Measurements from ENCODE around the gene CHST15.

Gene CHST15

GRCh38 chr10:124078714-124079113 is 14.7 kb downstream of the CHST15 start:
- TF ChIP-seq CTCF (IDR thresholded peaks at IDR 0.05; ENCODE audit: low read depth, low read length): no peak
- no peak overlapping the region for H3K4me3 ChIP-seq (ENCODE audit: low read depth, low read length)
- no peaks in the 10 kb centered on the region for H3K36me3 ChIP-seq
- H3K4me1 ChIP-seq: peaks cover 59% of the 10 kb centered on the region
- H3K27me3 ChIP-seq: no peaks in the 10 kb centered on the region
- no peaks in the 10 kb centered on the region for H3K9me3 ChIP-seq
- no peak for DNase-seq

GRCh38 chr10:124078028-124078427 is 15.4 kb downstream of the CHST15 start:
- DNase-seq: no peak
- TF ChIP-seq CTCF (IDR thresholded peaks at IDR 0.05; ENCODE audit: low read depth, low read length): no peak
- 0 out of 2 replicates have a peak overlapping the region, but pooled peaks have one; percentile 3 for H3K4me3 ChIP-seq (ENCODE audit: low read depth, low read length)
- no peaks in the 10 kb centered on the region for H3K27me3 ChIP-seq
- peaks cover 61% of the 10 kb centered on the region for H3K4me1 ChIP-seq
- no peaks in the 10 kb centered on the region for H3K36me3 ChIP-seq
- H3K9me3 ChIP-seq: no peaks in the 10 kb centered on the region

DNA sequence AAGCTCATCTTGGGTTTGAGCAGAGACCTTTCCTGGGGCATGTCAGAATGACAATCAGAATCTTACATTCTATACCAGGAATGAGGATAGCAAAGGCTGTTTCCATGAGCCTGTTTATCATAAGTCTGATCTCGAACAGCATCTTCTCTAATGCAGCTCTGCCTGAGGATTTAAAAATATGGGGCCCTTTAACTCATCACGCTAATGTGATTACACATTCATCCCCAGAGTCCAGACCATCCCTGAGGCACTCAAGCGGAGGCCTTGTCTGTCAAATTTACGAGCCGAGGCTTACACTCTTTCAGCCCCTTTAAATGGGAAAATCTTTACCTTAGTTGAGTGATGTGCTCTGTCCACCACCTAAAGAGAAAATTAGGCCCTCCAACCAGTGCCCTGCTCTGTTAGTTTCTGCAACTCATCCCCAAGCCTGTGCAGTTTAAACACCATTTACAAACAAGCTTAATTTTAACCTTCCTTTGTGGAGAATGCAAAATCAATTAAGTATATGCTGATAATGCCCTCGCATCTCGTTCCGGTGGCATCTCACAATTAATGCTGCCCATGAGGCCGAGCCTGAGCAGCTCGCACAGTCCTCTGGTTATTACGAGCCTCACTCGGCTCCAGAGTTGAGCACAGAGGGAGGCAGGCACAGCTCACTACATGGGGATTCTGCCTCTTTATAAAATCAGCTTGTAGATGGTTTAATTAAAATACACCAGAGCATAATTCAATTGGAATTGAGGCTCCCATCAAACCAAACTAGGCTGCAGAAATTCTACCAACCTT is 16.0 kb downstream of the CHST15 start:
- Histone ChIP-seq H3K4me3 (ENCODE audit: low read depth, low read length) (0 out of 2 replicates have a peak overlapping the region, but pooled peaks have one; percentile 3), H3K9me3 (no peaks in the 10 kb centered on the region), H3K4me1 (peaks cover 67% of the 10 kb centered on the region), H3K27me3 (no peaks in the 10 kb centered on the region), H3K36me3 (no peaks in the 10 kb centered on the region)
- DNase-seq: peak; percentile 83
- no peak for TF ChIP-seq CTCF (IDR thresholded peaks at IDR 0.05; ENCODE audit: low read depth, low read length)

DNA sequence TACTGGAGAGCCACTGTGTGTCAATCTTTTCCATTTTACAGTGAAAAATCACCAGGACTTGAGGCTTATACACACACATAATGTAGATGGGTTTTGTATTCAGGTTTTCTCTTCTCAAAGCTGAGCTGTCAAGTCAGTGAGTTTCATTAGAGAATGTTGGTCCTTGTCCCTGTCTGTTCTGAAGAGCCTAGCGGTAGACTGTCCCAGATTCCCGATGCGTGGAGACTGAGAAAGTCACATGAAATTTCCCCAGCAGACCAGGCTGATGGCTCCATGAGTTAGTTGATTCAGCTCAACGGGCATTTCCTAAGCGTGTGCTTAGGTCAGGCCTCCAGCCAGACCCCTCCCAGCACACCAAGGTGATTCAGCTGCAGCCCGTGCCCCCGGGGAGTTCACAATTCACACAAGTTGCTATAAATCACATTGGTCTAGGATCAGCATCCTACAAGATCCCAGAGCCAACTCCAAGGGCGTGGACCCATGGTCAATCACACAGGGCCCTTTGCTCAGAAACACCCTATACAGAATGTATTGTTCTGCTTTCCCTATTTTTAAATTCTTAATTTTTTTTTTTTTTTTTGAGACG is 17.2 kb downstream of the CHST15 start:
- no peak for TF ChIP-seq CTCF (IDR thresholded peaks at IDR 0.05; ENCODE audit: low read depth, low read length)
- no peaks in the 10 kb centered on the region for H3K9me3 ChIP-seq
- H3K4me3 ChIP-seq (ENCODE audit: low read depth, low read length): no peak overlapping the region
- no peaks in the 10 kb centered on the region for H3K27me3 ChIP-seq
- H3K36me3 ChIP-seq: no peaks in the 10 kb centered on the region
- H3K4me1 ChIP-seq: peaks cover 65% of the 10 kb centered on the region
- DNase-seq: peak; percentile 40

DNA sequence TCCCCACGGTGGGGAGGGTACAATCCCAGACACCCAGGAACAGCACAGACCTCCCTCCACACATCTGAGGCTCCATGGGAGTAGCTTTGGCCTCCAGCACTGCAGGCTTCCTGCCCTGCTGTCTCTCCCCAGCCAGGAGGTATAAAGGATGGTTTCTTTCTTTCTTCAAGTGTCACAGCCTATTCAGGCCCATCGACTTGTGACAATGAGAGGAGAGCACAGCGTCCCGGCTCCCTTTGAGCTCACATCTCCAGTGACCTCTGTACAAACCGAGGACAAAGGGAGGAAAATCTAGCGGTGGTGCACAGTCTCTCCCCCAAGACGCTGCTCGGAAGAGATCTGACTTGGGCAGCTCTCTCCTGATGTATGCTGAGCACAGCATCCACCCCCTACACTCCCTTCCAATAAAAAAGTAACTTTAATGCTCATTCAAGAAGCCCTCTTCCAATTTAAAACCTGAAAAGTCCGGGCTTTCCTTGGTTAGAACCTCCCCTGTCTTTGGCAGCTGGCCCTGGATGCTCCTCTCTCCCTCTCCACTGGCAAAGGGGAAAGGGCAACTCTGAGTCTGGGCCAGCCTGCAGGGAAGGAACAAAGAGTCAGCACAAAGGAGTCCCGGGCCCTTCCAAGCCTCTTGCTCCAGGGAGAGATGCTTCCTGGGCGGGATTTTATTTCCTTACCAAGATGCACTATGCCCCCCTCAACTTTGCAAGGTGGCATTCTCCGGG is 18.0 kb downstream of the CHST15 start:
- Histone ChIP-seq H3K27me3 (no peaks in the 10 kb centered on the region), H3K4me1 (peaks cover 56% of the 10 kb centered on the region), H3K9me3 (no peaks in the 10 kb centered on the region), H3K4me3 (ENCODE audit: low read depth, low read length) (no peak overlapping the region), H3K36me3 (no peaks in the 10 kb centered on the region)
- TF ChIP-seq CTCF (IDR thresholded peaks at IDR 0.05; ENCODE audit: low read depth, low read length): no peak
- DNase-seq: no peak

Data from BE2C (cell line).